GM21367 (cell line): ENCODE measurements around the gene ISY1.
"Not testable (repeated sequence)": the region's sequence is repeated elsewhere in the genome, so short reads cannot be mapped to it uniquely, and the experiment has no call there.

ENCODE experiments used
- ATAC-seq: cut with Tn5 transposase; IDR thresholded peaks from one replicate; pipeline ENCODE4 v1.9.1; 2021; ENCODE audit not compliant: unreplicated experiment

Gene ISY1

DNA sequence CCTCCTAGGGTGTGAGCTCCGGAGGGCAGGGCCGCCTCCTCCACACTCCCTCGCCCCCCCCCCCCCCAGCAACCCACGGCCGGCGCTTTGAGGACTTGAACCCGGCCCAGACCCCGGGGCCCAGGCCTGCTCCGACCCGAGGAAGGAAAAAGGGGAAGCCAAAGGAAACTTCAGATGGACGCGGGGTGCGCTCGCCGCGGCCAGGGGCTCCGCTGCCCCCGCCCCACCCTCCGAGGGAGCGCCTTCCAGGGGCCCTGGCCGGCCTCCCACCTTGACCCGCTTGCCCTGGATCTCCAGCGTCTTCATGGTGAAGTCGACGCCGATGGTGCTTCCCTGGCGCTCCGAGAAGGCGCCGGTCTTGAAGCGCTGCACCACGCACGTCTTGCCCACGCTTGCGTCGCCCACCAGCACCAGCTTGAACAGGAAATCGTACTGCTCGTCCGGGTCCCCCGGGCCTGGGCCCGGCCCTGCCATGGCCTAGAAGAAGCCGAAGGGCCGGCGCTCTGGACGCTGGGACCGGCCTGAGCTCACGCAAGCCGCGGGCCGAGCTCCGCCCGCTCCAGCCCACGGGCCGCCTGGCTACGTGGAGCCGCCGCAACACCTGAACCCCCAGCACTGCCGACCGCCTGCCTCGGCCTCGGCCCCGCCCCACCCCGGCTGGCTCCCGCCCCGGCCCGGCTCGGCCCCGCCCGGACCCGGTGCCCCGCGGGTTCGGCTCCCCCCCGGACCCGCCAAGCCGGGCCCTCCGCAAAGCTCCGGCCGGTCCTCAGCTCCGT, 39.7 kb downstream of the ISY1 start:
- ATAC-seq: peak; percentile 21

DNA sequence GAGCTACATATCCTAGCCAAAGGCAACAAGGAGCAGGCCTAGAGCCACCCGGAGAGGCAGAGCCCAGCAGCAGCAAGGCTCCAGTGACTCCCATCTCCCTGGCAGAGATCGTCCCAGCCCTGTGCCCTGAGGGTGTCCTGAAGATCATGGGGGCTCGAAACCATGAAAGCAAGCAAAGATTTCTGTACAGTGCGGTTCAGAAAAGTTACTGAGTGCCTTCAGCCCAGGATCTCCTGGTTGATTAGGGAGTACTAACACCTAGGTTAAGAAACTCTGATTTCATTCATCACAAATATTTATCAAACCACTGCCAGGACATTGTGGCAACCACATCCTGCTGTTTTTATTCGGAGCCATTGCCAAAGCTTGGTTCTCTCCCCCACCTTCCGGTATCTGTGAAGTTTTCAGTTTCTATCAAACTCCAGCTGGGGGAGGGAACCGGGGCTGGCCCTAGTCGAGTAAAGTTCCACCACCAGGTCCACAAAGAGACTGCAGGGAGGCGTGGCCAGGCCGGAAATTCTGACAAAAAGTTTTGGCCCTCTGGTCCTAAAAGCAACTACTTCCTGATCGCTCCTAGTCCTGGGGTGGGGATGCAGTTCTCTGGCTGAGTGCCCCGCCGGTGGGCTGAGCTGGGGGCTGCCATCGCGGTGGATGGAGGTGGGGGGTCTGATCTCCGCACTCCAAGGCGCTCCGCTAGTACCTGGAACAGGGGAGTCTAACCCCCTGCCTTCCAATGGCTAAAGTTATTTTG, 40.4 kb downstream of the ISY1 start:
- ATAC-seq: peak; percentile 42

DNA sequence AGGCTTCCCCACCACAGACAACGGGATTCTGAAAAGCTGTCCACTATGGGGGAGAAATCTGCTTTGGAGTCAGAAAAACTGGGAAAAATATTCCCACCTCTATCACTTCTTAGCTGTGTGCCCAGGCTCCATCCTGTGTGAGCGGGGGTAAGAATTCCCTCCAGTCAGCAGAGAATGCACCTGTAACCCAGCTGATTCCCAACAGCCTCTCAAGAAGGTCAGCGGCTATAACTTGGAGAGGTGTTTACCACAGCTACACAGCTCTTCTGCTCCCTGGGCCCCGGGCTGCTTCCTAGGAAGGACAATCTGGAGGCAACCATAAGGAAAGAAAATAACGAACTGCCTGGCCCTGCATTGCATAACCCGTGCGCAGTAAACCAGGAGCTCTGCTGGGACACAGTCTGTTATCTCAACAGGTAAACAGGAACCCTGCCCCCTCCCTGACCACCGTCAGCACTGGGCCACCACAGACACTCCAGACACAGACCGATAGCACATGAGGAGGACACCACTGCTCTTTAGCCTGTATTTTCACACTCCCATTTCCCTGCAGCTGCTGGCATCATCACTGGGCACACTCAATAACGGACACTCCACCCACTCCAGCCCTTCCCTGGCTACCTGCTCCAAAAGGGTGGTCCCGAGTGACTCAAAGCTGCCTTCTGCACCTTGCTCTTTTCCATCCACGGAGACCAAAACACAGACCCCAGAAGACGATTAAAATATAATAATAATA, 41.3 kb downstream of the ISY1 start:
- ATAC-seq: no peak

DNA sequence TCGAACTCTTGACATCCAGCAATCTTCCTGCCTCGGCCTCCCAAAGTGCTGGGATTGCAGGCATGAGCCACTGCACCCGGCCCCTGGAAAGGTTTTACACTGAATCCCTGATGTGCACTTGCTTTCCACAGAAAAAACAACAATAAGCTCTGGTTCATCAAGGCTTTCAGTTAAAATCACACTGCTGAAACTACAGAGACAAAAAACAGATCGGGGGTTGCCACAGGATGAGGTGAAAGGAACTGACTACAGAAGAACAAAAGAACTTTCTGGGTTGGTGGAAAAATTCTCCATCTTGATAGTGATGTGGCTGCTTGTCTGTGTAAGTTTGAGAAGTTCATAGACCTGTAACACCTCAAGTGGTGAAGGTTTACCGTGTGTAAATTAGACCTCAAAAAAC, 42.1 kb downstream of the ISY1 start:
- ATAC-seq: no peak

DNA sequence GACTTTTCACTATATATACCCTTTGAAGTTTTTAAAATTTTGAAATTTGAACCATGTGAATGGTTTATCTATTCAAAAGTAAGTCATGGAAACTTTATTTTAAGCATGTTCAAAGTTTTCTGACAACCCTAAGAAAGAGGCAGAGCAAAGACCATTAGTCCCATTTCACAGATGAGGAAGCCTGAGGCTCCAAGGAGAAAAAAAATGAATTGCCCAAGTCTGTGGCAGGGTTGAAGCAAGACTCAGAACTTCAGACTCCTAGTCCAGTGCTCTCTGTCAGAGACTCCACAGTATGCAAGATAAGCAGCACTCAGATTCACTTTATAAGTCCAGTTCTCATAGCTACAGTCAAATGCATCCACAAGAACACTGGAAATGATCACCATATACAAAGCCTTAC, 43.7 kb downstream of the ISY1 start:
- ATAC-seq: no peak

DNA sequence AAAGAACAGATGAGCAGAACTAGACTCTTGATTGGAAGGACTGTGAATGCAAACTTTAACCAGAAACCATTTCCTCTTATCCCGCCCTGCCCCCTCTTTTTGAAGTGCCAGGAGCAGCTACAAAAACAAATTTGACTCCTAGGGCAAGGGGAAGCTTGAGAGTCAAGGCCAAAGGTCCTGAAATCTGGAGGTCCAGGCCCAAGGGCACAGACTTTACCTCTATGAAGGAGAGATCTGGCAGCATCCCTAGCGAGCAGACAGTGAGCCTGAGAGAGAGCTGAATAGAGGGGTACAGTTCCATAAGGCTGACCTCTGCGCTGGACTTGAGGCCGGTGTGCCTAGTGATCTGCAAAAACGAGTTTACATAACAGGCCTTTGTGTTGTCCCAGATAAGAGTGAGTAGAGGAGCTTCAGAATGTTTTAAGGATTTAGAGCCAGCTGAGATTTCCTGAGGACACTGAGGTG, 44.3 kb downstream of the ISY1 start:
- ATAC-seq: no peak

DNA sequence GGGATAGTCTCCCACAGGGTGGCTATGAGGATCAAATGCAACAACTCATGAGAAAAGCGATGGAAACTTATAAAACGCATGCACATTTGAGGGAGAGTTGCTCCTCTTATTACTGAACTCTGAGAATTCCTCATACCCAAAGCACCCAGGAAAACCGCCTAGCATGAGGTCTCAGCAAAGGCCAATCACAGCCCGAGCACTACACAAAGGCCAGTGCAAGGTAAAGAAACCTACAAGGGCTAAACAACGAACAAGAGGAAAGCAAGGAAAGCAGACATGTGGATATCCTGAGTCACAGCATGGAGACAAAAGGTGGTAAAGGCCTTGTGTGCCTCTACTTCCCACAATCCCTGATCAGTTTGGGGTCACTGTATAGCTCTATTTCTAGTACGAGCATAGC, 46.4 kb downstream of the ISY1 start:
- ATAC-seq: no peak

DNA sequence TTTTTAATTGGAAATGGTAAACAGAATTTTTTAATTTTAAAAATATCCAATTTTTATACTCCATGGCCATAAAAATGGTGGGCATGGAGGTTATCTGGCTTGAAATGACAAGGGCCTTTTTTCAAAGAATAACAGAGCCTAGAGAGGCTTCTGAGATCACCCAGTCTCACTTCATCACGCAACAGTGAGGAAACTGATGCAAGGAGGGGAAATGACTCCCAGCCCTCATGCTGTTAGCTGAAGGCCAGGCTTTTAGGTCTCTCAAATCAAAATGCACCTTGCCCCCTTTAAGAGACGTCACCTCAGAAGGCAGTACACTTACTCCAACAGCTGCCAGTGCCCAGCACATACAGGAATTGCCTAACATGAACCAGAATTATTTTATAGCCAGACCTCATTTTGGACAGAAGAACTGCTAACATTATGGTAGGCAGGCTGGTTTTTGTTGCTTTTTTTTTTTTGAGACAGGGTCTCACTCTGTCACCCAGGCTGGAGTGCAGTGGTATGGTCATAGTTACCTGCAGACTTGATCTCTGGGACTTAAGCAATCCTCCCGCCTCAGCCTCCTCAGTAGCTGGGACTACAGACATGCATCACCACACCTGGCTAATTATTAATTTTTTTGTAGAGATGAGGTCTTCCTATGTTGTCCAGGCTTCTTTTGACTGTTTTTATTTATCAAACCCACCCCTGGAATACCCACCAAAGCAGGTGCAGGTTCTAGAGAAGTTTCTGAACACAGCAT, 48.4 kb downstream of the ISY1 start:
- no peak for ATAC-seq

DNA sequence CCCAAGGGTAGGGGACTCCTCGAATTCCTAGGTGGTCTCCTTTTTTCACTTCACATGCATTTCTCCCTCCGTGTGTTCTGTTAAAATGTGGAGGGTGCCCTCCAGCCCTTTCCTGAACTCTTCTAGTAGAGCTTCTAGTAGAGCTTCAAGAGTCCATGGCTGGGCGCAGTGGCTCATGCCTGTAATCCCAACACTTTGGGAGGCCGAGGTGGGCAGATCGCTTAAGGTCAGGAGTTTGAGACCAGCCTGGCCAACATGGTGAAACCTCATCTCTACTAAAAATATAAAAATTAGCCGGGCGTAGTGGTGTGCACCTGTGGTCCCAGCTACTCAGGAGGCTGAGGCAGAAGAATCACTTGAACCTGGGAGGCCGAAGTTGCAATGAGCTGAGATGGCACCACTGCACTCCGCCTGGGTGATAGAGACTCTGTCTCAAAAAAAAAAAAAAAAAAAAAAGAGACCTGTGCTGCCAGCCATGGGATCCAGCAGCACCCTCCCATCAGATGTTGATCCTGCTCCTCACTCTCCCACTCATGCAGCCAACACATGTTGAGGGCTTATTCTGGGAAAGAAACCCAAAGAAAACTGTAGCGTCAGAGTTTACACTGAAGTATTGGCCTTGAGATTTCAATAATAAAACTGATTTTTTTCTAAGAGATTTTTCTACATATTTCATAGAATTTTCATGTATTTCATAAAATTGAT, 49.6 kb downstream of the ISY1 start:
- not testable (repeated sequence) for ATAC-seq

DNA sequence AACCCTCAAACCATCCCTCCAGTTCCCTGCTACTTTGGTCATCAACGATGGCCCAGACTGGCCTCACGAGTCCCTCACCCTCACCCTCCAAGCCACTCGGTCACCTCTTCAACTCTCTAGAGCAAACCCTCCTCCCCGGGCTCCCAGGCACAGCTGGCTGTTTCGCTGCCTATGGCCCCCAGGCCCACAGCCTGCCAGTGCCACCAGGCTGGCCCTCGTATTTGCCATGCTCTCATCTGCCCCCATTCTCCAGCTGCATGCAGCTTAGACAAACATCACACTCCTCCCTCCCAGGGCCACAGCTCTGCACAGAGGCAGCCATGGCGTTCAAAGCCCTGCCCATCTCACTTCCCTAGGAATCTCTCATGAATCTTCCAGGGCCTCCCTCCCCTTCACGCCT, 53.1 kb downstream of the ISY1 start:
- no peak for ATAC-seq

DNA sequence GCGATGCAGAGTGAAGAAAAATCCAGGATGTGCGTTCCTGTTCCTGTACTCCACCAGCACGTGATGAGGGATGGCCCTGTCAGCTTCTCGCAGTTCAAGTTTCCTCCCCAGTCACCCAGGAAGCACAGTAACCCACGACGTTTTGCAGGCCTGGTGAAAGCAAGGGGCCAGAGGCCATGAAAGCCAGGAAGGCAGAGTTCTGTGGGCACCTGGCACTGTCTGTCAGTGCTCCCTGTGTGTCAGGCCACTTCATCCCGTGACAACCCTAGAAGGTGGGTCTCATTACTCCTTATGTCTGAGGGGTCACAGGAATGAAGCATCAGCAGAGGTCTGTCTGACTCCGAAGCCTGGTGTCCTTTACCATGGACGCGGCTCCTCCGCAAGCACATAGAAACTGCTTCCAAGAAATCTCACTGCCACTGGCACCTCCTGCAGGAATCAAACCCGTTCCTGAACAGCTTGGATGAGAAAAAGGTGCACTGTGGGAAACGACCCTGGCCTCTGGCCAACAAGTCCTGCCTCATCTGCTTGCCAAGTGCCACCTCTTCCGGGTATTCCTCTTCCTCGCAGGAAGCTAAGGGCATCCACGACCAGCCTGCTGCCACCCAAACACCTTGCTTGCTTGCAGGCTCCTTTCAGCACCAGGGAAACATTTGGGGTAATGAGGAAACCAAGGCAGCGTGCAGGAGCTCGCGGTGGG, 53.8 kb downstream of the ISY1 start:
- no peak for ATAC-seq

DNA sequence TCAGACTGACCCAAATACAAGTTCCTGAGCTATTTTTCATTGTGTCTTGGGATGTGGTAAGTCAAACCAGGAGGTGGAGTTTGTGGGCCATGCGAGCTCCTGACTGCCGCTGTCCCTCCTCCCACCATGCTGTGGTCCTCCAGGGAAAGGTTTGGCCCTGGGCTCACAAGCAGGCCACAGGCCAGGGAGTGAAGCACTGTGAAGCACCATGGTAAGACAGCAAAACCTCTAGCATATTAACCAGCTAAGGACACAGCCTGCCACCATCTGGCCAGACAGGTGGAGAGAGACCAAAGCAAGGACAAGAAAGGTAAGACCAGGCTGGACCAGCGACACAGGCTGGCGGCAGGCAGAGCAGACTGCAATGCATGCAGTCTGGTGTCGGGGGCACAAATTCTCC, 54.5 kb downstream of the ISY1 start:
- ATAC-seq: no peak

DNA sequence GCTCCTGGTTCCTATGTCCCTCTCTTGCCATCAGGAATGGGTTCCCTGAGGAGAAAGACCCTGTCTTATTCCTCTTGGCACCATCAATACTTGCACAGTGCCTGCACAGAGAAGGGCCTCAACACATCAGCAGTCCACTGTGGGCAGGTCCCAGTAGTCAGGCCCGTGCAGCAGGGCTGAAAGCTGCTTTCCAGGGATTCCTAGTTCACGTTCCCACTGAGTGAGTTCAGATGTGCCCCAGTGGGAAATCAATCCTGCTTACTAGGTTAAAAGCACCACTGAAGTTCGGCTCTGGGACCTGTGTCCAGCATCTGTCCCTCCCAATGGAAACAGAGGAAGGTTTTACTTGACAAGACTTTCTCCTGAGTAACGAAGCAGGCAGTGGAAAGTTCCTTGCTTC, 55.0 kb downstream of the ISY1 start:
- ATAC-seq: no peak

DNA sequence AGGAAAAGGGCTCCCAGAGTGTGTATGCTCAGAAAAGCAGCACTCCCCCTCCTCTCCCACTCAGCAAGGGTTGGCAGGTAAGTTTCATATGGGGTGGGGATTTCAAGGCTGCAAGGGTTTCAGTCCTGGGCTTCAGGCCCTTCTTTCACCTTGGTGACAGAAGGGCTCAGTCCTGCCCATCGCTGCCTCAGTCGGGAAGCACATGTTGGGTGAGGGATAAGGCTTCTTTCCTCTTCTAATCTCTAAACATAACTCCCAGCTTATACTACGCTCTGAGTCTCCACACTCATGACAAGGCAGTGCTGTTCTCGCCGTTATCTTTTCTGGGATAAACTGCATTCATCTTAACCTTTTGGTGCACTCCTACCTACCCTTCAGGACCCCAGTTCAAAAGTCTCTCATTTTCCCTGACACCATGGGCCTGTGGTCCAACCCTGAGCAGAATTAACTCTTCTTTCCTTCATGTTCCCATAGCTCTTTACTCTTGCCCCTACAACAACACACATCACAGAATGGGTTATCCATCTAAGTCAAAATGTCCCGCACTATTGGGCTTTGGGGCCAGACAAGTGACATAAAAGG, 56.3 kb downstream of the ISY1 start:
- no peak for ATAC-seq

DNA sequence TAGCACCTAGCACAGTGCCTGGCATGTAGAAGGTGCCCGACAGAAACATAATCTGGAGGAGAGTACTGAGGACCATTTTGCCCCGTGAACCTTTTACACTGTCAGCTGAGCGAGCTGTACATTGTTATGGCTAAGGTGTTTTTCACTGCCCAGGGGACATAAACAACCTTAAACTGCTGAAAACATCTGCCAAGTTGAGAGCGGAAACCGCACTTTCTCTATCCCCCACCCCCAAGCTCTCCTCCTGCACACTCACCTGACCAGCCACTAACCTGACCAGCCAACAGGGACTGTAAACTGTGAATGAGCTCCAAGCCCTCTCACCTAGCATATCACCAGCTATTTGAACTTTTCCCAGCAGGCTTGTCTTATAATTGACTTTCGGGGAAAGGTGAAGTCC, 56.8 kb downstream of the ISY1 start:
- ATAC-seq: no peak

DNA sequence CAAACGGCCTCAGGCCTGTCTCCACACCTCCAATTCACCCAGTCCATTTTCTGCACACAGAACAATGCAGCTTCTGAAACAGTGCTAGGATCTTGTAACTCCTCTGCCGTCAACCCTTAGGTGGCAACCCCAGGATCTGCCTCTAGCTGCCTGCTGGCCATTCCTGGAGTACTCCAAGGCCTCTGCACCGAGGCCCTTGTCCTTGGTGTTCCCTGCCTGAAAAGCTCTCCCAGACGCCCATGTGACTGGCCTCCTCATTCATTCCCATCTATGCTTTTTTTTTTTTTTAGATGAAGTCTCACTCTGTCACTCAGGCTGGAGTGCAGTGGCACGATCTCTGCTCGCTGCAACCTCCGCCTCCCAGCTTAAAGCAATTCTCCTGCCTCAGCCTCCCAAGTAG, 57.6 kb downstream of the ISY1 start:
- ATAC-seq: no peak

DNA sequence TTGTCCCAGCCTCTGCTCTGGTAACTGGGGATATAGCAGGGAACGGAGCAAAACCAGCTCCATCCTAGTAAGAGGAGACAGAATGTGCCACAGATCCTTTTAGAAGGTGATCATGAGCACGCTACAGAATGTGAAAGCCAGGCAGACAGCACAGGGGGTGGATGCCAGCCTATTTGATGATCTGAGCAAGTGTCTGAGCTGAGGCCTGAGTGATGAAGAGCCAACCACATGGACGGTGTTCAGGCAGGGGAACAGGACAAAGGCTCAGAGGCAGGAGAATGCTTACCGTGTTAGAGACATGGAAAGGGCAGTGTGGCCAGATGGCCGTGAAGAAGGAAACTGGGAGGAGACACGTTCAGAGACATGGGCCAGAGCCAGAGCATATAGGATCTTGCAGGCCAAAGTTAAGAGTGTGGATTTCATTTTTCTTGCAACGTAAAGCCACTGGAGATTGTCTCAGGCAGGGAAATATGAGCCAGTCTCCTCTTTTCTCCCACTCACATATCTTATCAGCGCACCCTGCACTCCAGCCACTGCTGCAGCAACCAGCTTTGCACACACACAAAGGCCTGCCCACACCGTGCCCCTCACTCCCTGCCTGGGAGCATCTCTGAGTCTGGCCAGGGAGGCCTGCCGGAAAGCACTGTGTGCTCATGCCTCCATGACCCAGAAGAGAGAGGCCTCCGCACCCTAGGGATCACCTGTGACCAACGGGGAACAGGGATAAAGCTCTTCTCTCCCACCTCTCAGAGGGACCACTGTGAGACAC, 59.3 kb downstream of the ISY1 start:
- ATAC-seq: no peak

DNA sequence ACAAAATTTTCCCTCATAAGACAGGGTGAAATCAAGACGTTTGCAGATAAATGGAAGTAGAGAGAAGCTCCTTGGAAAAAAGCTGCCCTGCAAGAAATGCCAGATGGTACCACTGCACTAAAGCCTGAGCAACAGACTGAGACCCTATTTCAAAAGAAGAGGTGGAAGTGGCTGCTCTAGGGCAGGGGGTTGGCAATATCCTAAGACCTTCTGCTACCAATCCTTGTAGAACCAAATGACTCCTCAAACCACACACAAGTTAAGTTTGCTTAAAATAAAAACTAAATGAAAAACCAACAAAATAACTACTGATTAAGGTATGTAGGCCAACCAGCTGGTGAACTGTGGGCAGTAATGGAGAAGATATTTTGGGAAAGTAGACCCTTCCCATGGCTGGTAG, 60.6 kb downstream of the ISY1 start:
- ATAC-seq: no peak

DNA sequence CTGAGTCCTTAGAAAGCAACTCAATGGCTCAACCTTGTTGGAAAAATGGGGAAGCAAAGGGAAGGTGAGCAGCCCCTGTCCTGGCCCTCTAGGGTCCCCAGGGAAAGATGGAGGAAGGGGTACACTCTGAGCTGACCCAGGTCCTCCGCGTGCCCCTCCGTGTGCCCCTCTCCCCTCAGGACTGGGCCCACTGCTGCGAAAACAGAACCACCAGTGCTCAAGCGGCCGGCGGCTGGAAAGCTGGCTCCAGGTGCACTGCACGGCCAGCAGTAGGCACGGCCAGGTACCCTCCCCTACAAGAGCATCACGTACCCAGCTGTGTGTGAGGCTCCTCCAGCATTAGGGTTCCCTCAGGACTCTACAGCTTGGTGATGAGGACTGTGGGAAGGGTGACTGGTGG, 65.6 kb downstream of the ISY1 start:
- ATAC-seq: no peak
